Endothelial cell of umbilical vein (primary cell): ENCODE data around the gene MYLK2. TPM values are rescaled to one million over a fixed set of nuclear protein-coding genes. Genes with fewer than 3 reads are reported as not detected.

Experiments
- BruUV-seq: library from RNA; stranded (reverse); fragments of 400-500 nt; replicated peaks from 2 replicates; lab custom pipeline; 2021; lab: Mats Ljungman, UMichigan
- CTCF ChIA-PET: fragments of 300-600, 350-600 bp; sonication (Branson Sonifier 250); formaldehyde crosslinking; loops from one replicate; lab custom pipeline; 2021; ENCODE audit warnings: antibody characterized with exemption, inconsistent platforms; lab: Charles Lee
- POLR2A ChIA-PET: fragments of 300-600, 350-600 bp; sonication (Branson Sonifier 250); formaldehyde crosslinking; loops from one replicate; lab custom pipeline; 2021; ENCODE audit warnings: antibody characterized with exemption, inconsistent platforms; lab: Charles Lee
- DNase-seq: peaks from one replicate; pipeline ENCODE4 v3.0.0-alpha.2; 2011; ENCODE audit warnings: low read depth, low spot score
- FAIRE-seq: peaks from 2 replicates; lab custom pipeline; 2011; peaks lifted over from hg19 to GRCh38; lab: Jason Lieb, UNC
- H2AFZ ChIP-seq: 2 replicates; pipeline ENCODE4 v1.6.0; 2012; ENCODE audit warnings: low read depth, low read length, control low read depth, inconsistent platforms
- H3K27ac ChIP-seq: 2 replicates; pipeline ENCODE4 v1.5.1; 2011; ENCODE audit warnings: low read depth, mild to moderate bottlenecking, control low read depth, low read length, moderate library complexity; ENCODE audit not compliant: insufficient read depth
- H3K27me3 ChIP-seq, 2 experiments: 2 replicates each; pipeline versions ENCODE4 v1.6.0 to v1.6.1; 2011; ENCODE audit warnings: low read length in 2 of 2, mixed read lengths in 1 of 2; ENCODE audit not compliant: control insufficient read depth in 2 of 2, insufficient read depth in 2 of 2
- H3K36me3 ChIP-seq, 2 experiments: 2 replicates in 1 of 2; 3 replicates in 1 of 2; pipeline ENCODE4 v1.5.1; 2011; ENCODE audit warnings: low read length in 2 of 2, mild to moderate bottlenecking in 1 of 2, moderate library complexity in 1 of 2; ENCODE audit not compliant: control insufficient read depth in 2 of 2, insufficient read depth in 2 of 2; ENCODE audit errors: extremely low read depth in 1 of 2
- H3K4me1 ChIP-seq: 3 replicates; pipeline ENCODE4 v1.5.1; 2011; ENCODE audit warnings: mild to moderate bottlenecking, low read length; ENCODE audit not compliant: control insufficient read depth, insufficient read depth; ENCODE audit errors: extremely low read depth
- H3K4me2 ChIP-seq: 2 replicates; pipeline ENCODE4 v1.6.1; 2011; ENCODE audit warnings: low read length, control low read depth, mixed read lengths; ENCODE audit not compliant: insufficient read depth
- H3K4me3 ChIP-seq, 3 experiments: fragments of 200-600 bp in 1 of 3; sonication (generic), shearing (Covaris generic) in 1 of 3; replicated peaks in 1 of 3; 2 replicates each; pipeline ENCODE4 v1.5.1; 2011 to 2016; ENCODE audit warnings: control low read depth in 3 of 3, low read length in 3 of 3, mild to moderate bottlenecking in 2 of 3, inconsistent platforms in 1 of 3, low read depth in 1 of 3, moderate library complexity in 1 of 3; ENCODE audit not compliant: insufficient read depth in 1 of 3
- H3K79me2 ChIP-seq: 2 replicates; pipeline ENCODE4 v1.6.0; 2012; ENCODE audit warnings: low read length, inconsistent platforms; ENCODE audit not compliant: control insufficient read depth, insufficient read depth
- H3K9ac ChIP-seq: replicated peaks from 2 replicates; pipeline ENCODE3; 2011; ENCODE audit warnings: low read length, control low read depth; ENCODE audit not compliant: insufficient read depth; ENCODE audit errors: extremely low read depth
- H3K9me1 ChIP-seq: replicated peaks from 3 replicates; pipeline ENCODE4 v1.6.0; 2011; ENCODE audit warnings: mild to moderate bottlenecking, low read length; ENCODE audit not compliant: control insufficient read depth, insufficient read depth; ENCODE audit errors: extremely low read depth
- H3K9me3 ChIP-seq: replicated peaks from 2 replicates; pipeline ENCODE4 v1.5.1; 2012; ENCODE audit warnings: low read length, inconsistent platforms; ENCODE audit not compliant: control insufficient read depth, insufficient read depth
- H4K20me1 ChIP-seq: replicated peaks from 2 replicates; pipeline ENCODE3; 2011; ENCODE audit warnings: mild to moderate bottlenecking, low read length; ENCODE audit not compliant: control insufficient read depth, insufficient read depth; ENCODE audit errors: extremely low read depth
- EZH2 ChIP-seq: IDR thresholded peaks from 2 replicates; pipeline ENCODE4 v1.6.1; 2012; ENCODE audit warnings: borderline replicate concordance, low read depth, mild to moderate bottlenecking, moderate library complexity, low read length, inconsistent platforms; ENCODE audit not compliant: severe bottlenecking
- FOS ChIP-seq: IDR thresholded peaks from 2 replicates; pipeline ENCODE4 v1.6.1; 2011; ENCODE audit warnings: mild to moderate bottlenecking, low read length, moderate library complexity, borderline replicate concordance; ENCODE audit not compliant: insufficient read depth
- JUN ChIP-seq: IDR thresholded peaks from 2 replicates; pipeline ENCODE4 v1.6.1; 2011; ENCODE audit warnings: borderline replicate concordance, low read depth; ENCODE audit not compliant: insufficient read length, insufficient read depth
- MYC ChIP-seq: IDR thresholded peaks from one replicate; pipeline ENCODE4 v1.6.1; 2011; ENCODE audit warnings: mild to moderate bottlenecking, low read depth, low read length
- POLR2AphosphoS5 ChIP-seq: IDR thresholded peaks from 2 replicates; pipeline ENCODE4 v1.6.1; 2012; ENCODE audit warnings: low read depth, mild to moderate bottlenecking, control low read depth, low read length, moderate library complexity; ENCODE audit not compliant: insufficient read depth
- dilution Hi-C: fragments of 300-500 bp; cut with MboI; formaldehyde crosslinking; loops from one replicate; pipeline ENCODE4 v1.15.0; 2019; ENCODE audit warnings: low sequenced_read_pairs; ENCODE audit not compliant: extremely low pct_ligation_motif_present
- intact Hi-C: fragments of 100-400 bp; cut with micrococcal nuclease; formaldehyde crosslinking; loops from one replicate; pipeline ENCODE4 v1.10.0; 2022
- polyA plus RNA-seq, 4 experiments: library from polyadenylated mRNA; depleted of rRNA in 3 of 4; stranded (reverse) in 3 of 4; unstranded in 1 of 4; fragments of >200 nt; gene quantifications; 2 replicates each; pipeline versions ENCODE4 v1.2.1 to v1.2.3, GENCODE V29; 2011 to 2012; ENCODE audit warnings: missing spikeins in 1 of 4
- total RNA-seq: library from RNA; stranded (reverse); gene quantifications from 2 replicates; pipeline ENCODE4 v1.2.3, GENCODE V29; 2021
- TF ChIP-seq, protein P1 (sequence below), 2 donors: IDR thresholded peaks; 1 replicate in 1 of 2; 2 replicates in 1 of 2; pipeline ENCODE4 v1.5.1; 2011; ENCODE audit warnings: low read length in 2 of 2, mild to moderate bottlenecking in 2 of 2, moderate library complexity in 2 of 2, control low read depth in 1 of 2, inconsistent platforms in 1 of 2, low read depth in 1 of 2; ENCODE audit not compliant: insufficient read depth in 1 of 2; ENCODE audit errors: extremely low read depth in 1 of 2

MYLK2 gene
- total and polyA plus RNA-seq, 2 donors (not counting 3 experiments of a cell fraction or from before 2014, with no cell fraction given): 2.6 to 2.7 TPM

DNA sequence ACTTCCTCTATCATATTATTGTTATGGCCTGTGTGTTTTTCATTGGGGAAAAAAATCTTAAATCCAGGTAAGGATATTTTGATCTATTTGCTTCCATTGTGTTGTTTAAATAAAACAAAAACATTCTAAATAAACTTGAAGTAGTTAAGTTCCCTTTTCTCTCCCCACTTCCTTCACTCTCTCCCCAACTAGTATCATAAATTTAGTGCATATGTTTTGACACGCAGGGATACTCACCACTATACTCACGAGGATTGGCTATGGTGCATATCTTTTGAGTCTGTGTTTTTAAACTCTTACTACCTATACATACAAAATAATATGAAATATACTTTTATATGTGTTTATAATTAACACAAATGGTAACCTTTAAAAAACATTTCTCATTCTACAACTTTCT is 56.5 kb downstream of the MYLK2 start:
- Histone ChIP-seq H3K4me1 (no peaks in the 10 kb centered on the region), H3K9me3 (no peaks in the 10 kb centered on the region), H4K20me1 (no peaks in the 10 kb centered on the region), H3K79me2 (no peaks in the 10 kb centered on the region), H2AFZ (no peak overlapping the region), H3K27me3 (peaks cover 20 to 25% of the 10 kb centered on the region in 2 experiments), H3K9me1 (no peaks in the 10 kb centered on the region), H3K4me2 (no peak overlapping the region), H3K27ac (no peak overlapping the region), H3K36me3 (no peaks in the 10 kb centered on the region), H3K9ac (no peak overlapping the region), H3K4me3 (no peak overlapping the region)
- ChIA-PET POLR2A (no interaction called here), CTCF (no interaction called here)
- dilution Hi-C loops: no loop called here
- no peak for DNase-seq
- TF ChIP-seq POLR2AphosphoS5 (no peak), FOS (no peak), JUN (no peak), EZH2 (no peak)
- TF ChIP-seq, protein P1, sequence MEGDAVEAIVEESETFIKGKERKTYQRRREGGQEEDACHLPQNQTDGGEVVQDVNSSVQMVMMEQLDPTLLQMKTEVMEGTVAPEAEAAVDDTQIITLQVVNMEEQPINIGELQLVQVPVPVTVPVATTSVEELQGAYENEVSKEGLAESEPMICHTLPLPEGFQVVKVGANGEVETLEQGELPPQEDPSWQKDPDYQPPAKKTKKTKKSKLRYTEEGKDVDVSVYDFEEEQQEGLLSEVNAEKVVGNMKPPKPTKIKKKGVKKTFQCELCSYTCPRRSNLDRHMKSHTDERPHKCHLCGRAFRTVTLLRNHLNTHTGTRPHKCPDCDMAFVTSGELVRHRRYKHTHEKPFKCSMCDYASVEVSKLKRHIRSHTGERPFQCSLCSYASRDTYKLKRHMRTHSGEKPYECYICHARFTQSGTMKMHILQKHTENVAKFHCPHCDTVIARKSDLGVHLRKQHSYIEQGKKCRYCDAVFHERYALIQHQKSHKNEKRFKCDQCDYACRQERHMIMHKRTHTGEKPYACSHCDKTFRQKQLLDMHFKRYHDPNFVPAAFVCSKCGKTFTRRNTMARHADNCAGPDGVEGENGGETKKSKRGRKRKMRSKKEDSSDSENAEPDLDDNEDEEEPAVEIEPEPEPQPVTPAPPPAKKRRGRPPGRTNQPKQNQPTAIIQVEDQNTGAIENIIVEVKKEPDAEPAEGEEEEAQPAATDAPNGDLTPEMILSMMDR (IDR thresholded peaks at IDR 0.05; ENCODE audit: extremely low read depth in 1 of 2, insufficient read depth in 1 of 2, low read depth in 1 of 2, low read length in 2 of 2): no peak
- FAIRE-seq: no peak
- no TSS peak for BruUV-seq
- intact Hi-C loops: no loop called here

- Histone ChIP-seq H3K4me2 (no peak overlapping the region), H3K36me3 (no peaks in the 10 kb centered on the region), H3K9me3 (no peaks in the 10 kb centered on the region), H2AFZ (no peak overlapping the region), H3K9me1 (no peaks in the 10 kb centered on the region), H3K9ac (no peak overlapping the region), H4K20me1 (no peaks in the 10 kb centered on the region), H3K27ac (no peak overlapping the region), H3K4me1 (no peaks in the 10 kb centered on the region), H3K4me3 (no peak overlapping the region), H3K79me2 (no peaks in the 10 kb centered on the region), H3K27me3 (peaks cover 4 to 10% of the 10 kb centered on the region in 2 experiments)
- dilution Hi-C loops: no loop called here
- BruUV-seq: no TSS peak
- ChIA-PET CTCF (interaction anchor here (1.2 kb wide), 1 partner anchor 74 kb away, joined by 3 read pairs; the partner anchor contains the start of gene PDRG1), POLR2A (no interaction called here)
- TF ChIP-seq MYC (no peak), EZH2 (no peak)
- DNase-seq (no peak), FAIRE-seq (no peak)
- intact Hi-C loops: no loop called here
Observed at GRCh38 chr20:31877684-31878083, 58.5 kb downstream of the MYLK2 start.
